Tibial artery (tissue), 4 donors: Measurements from ENCODE around the gene CRYBA4.

Experiments used
- DNase-seq, 2 donors: peaks; one replicate each; pipeline ENCODE4 v3.0.0-alpha.2; 2019
- H3K27ac ChIP-seq, 2 donors: fragments of 200-600 bp; sonication (generic) in 1 of 2; 1 replicate in 1 of 2; 2 replicates in 1 of 2; pipeline ENCODE4 v1.5.1; 2018 to 2019; ENCODE audit warnings: mild to moderate bottlenecking in 1 of 2
- H3K27me3 ChIP-seq, 2 donors: fragments of 200-600 bp; sonication (generic) in 1 of 2; one replicate each; pipeline versions ENCODE4 v1.5.1 to v1.6.0; 2016 to 2019
- H3K36me3 ChIP-seq, 3 donors: fragments of 200-600 bp; sonication (generic) in 2 of 3; one replicate each; pipeline ENCODE4 v1.5.1; 2016 to 2019; ENCODE audit warnings: mild to moderate bottlenecking in 2 of 3
- H3K4me1 ChIP-seq, 4 donors: fragments of 200-600 bp; sonication (generic) in 2 of 4; 1 replicate in 3 of 4; 2 replicates in 1 of 4; pipeline ENCODE4 v1.5.1; 2016 to 2019
- H3K4me3 ChIP-seq, 2 donors: fragments of 200-600 bp; sonication (generic) in 1 of 2; 1 replicate in 1 of 2; 2 replicates in 1 of 2; pipeline ENCODE4 v1.5.1; 2018 to 2019; ENCODE audit warnings: mild to moderate bottlenecking in 2 of 2
- H3K9me3 ChIP-seq, 3 donors: fragments of 200-600 bp; sonication (generic) in 1 of 3; one replicate each; pipeline ENCODE4 v1.5.1; 2016 to 2019
- CTCF ChIP-seq, 2 experiments: fragments of 200-600 bp in 1 of 2; fragments of 450-650 bp in 1 of 2; IDR thresholded peaks; one replicate each; pipeline ENCODE4 v1.5.1; 2017 to 2019; ENCODE audit warnings: antibody characterized with exemption in 2 of 2, mild to moderate bottlenecking in 1 of 2, moderate library complexity in 1 of 2
- intact Hi-C: fragments of 100-400 bp; cut with DNase I; formaldehyde crosslinking; loops from one replicate; pipeline ENCODE4 v1.15.0; 2023; ENCODE audit warnings: low total_unique reads

Gene CRYBA4

GRCh38 chr22:26599505-26599904 lies 22.3 kb upstream of the CRYBA4 start:
- intact Hi-C loops: no loop called here
- no peak overlapping the region for H3K27ac ChIP-seq
- H3K4me3 ChIP-seq: no peak overlapping the region
- no peaks in the 10 kb centered on the region for H3K36me3 ChIP-seq
- no peaks in the 10 kb centered on the region for H3K27me3 ChIP-seq
- H3K4me1 ChIP-seq: no peaks in the 10 kb centered on the region
- DNase-seq: no peak
- H3K9me3 ChIP-seq: no peaks in the 10 kb centered on the region
- no peak for TF ChIP-seq CTCF (IDR thresholded peaks at IDR 0.05)

- DNase-seq: no peak
- Histone ChIP-seq H3K9me3 (no peaks in the 10 kb centered on the region), H3K4me1 (no peaks in the 10 kb centered on the region), H3K36me3 (no peaks in the 10 kb centered on the region), H3K4me3 (no peak overlapping the region), H3K27ac (no peak overlapping the region), H3K27me3 (no peaks in the 10 kb centered on the region)
- no peak for TF ChIP-seq CTCF (IDR thresholded peaks at IDR 0.05)
- intact Hi-C loops: no loop called here
These were observed 20.0 kb upstream of the CRYBA4 start for GRCh38 chr22:26601726-26602125.

GRCh38 chr22:26602127-26602526 lies 19.6 kb upstream of the CRYBA4 start:
- intact Hi-C loops: no loop called here
- DNase-seq: no peak

GRCh38 chr22:26604368-26604767 lies 17.4 kb upstream of the CRYBA4 start:
- no peaks in the 10 kb centered on the region for H3K4me1 ChIP-seq
- no peaks in the 10 kb centered on the region for H3K27me3 ChIP-seq
- intact Hi-C loops: no loop called here
- no peak for TF ChIP-seq CTCF (IDR thresholded peaks at IDR 0.05)
- H3K4me3 ChIP-seq: no peak overlapping the region
- H3K9me3 ChIP-seq: no peaks in the 10 kb centered on the region
- H3K27ac ChIP-seq: no peak overlapping the region
- H3K36me3 ChIP-seq: no peaks in the 10 kb centered on the region
- no peak for DNase-seq

More at GRCh38 chr22:26602127-26602526, 19.6 kb upstream of the CRYBA4 start:
- H3K36me3 ChIP-seq: no peaks in the 10 kb centered on the region
- no peak overlapping the region for H3K4me3 ChIP-seq
- no peaks in the 10 kb centered on the region for H3K9me3 ChIP-seq
- TF ChIP-seq CTCF (IDR thresholded peaks at IDR 0.05): no peak
- H3K4me1 ChIP-seq: no peaks in the 10 kb centered on the region
- H3K27me3 ChIP-seq: no peaks in the 10 kb centered on the region
- no peak overlapping the region for H3K27ac ChIP-seq

GRCh38 chr22:26606611-26607010 lies 15.2 kb upstream of the CRYBA4 start:
- Histone ChIP-seq H3K9me3 (no peaks in the 10 kb centered on the region), H3K4me3 (no peak overlapping the region), H3K27me3 (no peaks in the 10 kb centered on the region), H3K4me1 (peaks cover 0 to 7% (median 0%) of the 10 kb centered on the region in 4 donors), H3K27ac (no peak overlapping the region), H3K36me3 (no peaks in the 10 kb centered on the region)
- TF ChIP-seq CTCF (IDR thresholded peaks at IDR 0.05): no peak
- intact Hi-C loops: no loop called here
- DNase-seq: no peak

GRCh38 chr22:26608129-26608528 lies 13.6 kb upstream of the CRYBA4 start:
- no peak for TF ChIP-seq CTCF (IDR thresholded peaks at IDR 0.05)
- Histone ChIP-seq H3K36me3 (no peaks in the 10 kb centered on the region), H3K4me1 (peaks cover 0 to 7% (median 0%) of the 10 kb centered on the region in 4 donors), H3K27me3 (peaks cover 0 to 9% of the 10 kb centered on the region in 2 donors), H3K9me3 (no peaks in the 10 kb centered on the region), H3K4me3 (no peak overlapping the region), H3K27ac (no peak overlapping the region)
- DNase-seq: no peak
- intact Hi-C loops: no loop called here
